ENCODE data around the gene ZNF789. TPM values are rescaled to one million over a fixed set of nuclear protein-coding genes. Genes with fewer than 3 reads are reported as not detected.

ZNF789 gene
- total and polyA plus RNA-seq, 9 of the 15 experiments (the other 6 are each of a cell fraction or from before 2014, with no cell fraction given): 6.1 to 57.0 (median 24.8) TPM

GRCh38 chr7:99499721-99500636 is 27.3 kb downstream of the ZNF789 start, which contains the start of gene ZNF394 (continued):
- TF ChIP-seq EHMT2 (IDR thresholded peaks at IDR 0.05) (peak; percentile 50; the same call in 1 of the 2 replicates), MIER1 (IDR thresholded peaks at IDR 0.05; ENCODE audit: low read depth) (no peak), DPF2 (IDR thresholded peaks at IDR 0.05) (peak; percentile 43; the same call in 1 of the 2 replicates), MYC (IDR thresholded peaks at IDR 0.05; ENCODE audit: low read depth, low read length) (peak; percentile 89), MYC (CRISPR knock-in tag; IDR thresholded peaks at IDR 0.05; ENCODE audit: borderline replicate concordance, low read depth) (peak; percentile 55; the same call in 1 of the 2 replicates), MTA1 (IDR thresholded peaks at IDR 0.05; ENCODE audit: borderline replicate concordance) (peak; percentile 67; the same call in 1 of the 2 replicates), MAFF (IDR thresholded peaks at IDR 0.05; ENCODE audit: low read length) (no peak), ARID1B (IDR thresholded peaks at IDR 0.05) (no peak), ELK1 (CRISPR knock-in tag; IDR thresholded peaks at IDR 0.05) (no peak), U2AF2 (optimal IDR thresholded peaks at IDR 0.05; ENCODE audit: low read depth, low read length) (no peak), POLR2G (IDR thresholded peaks at IDR 0.05; ENCODE audit: low read depth, low read length) (peak; percentile 91), GATA2 (CRISPR knock-in tag; IDR thresholded peaks at IDR 0.05) (no peak), ZNF695 (CRISPR knock-in tag; IDR thresholded peaks at IDR 0.05) (0 out of 2 replicates have a peak, but pooled peaks have one; percentile 5)
- TF ChIP-seq, protein P1, sequence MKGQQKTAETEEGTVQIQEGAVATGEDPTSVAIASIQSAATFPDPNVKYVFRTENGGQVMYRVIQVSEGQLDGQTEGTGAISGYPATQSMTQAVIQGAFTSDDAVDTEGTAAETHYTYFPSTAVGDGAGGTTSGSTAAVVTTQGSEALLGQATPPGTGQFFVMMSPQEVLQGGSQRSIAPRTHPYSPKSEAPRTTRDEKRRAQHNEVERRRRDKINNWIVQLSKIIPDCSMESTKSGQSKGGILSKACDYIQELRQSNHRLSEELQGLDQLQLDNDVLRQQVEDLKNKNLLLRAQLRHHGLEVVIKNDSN (CRISPR knock-in tag; IDR thresholded peaks at IDR 0.05): peak; percentile 41; the same call in 1 of the 2 replicates
- TF ChIP-seq, protein P2, sequence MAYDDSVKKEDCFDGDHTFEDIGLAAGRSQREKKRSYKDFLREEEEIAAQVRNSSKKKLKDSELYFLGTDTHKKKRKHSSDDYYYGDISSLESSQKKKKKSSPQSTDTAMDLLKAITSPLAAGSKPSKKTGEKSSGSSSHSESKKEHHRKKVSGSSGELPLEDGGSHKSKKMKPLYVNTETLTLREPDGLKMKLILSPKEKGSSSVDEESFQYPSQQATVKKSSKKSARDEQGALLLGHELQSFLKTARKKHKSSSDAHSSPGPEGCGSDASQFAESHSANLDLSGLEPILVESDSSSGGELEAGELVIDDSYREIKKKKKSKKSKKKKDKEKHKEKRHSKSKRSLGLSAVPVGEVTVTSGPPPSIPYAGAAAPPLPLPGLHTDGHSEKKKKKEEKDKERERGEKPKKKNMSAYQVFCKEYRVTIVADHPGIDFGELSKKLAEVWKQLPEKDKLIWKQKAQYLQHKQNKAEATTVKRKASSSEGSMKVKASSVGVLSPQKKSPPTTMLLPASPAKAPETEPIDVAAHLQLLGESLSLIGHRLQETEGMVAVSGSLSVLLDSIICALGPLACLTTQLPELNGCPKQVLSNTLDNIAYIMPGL (CRISPR knock-in tag; IDR thresholded peaks at IDR 0.05): peak; percentile 47; the same call in 1 of the 2 replicates
- TF ChIP-seq, protein P3, sequence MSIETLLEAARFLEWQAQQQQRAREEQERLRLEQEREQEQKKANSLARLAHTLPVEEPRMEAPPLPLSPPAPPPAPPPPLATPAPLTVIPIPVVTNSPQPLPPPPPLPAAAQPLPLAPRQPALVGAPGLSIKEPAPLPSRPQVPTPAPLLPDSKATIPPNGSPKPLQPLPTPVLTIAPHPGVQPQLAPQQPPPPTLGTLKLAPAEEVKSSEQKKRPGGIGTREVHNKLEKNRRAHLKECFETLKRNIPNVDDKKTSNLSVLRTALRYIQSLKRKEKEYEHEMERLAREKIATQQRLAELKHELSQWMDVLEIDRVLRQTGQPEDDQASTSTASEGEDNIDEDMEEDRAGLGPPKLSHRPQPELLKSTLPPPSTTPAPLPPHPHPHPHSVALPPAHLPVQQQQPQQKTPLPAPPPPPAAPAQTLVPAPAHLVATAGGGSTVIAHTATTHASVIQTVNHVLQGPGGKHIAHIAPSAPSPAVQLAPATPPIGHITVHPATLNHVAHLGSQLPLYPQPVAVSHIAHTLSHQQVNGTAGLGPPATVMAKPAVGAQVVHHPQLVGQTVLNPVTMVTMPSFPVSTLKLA (conservative IDR thresholded peaks at IDR 0.05): peak; percentile 92 to 95
- TF ChIP-seq, protein P4, sequence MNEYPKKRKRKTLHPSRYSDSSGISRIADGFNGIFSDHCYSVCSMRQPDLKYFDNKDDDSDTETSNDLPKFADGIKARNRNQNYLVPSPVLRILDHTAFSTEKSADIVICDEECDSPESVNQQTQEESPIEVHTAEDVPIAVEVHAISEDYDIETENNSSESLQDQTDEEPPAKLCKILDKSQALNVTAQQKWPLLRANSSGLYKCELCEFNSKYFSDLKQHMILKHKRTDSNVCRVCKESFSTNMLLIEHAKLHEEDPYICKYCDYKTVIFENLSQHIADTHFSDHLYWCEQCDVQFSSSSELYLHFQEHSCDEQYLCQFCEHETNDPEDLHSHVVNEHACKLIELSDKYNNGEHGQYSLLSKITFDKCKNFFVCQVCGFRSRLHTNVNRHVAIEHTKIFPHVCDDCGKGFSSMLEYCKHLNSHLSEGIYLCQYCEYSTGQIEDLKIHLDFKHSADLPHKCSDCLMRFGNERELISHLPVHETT (CRISPR knock-in tag; conservative IDR thresholded peaks at IDR 0.05 in 1 of 2, IDR thresholded peaks at IDR 0.05 in 1 of 2): peak in 1 of 2 experiments; percentile 93; a peak in 2 of 4 replicates
- TF ChIP-seq, protein P5, sequence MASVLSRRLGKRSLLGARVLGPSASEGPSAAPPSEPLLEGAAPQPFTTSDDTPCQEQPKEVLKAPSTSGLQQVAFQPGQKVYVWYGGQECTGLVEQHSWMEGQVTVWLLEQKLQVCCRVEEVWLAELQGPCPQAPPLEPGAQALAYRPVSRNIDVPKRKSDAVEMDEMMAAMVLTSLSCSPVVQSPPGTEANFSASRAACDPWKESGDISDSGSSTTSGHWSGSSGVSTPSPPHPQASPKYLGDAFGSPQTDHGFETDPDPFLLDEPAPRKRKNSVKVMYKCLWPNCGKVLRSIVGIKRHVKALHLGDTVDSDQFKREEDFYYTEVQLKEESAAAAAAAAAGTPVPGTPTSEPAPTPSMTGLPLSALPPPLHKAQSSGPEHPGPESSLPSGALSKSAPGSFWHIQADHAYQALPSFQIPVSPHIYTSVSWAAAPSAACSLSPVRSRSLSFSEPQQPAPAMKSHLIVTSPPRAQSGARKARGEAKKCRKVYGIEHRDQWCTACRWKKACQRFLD (CRISPR knock-in tag; IDR thresholded peaks at IDR 0.05): 0 out of 2 replicates have a peak, but pooled peaks have one; percentile 24

Measured in K562 (cell line).